Loucy (cell line): ENCODE measurements around the gene OR52E1.
"Not testable (repeated sequence)": the region's sequence is repeated elsewhere in the genome, so short reads cannot be mapped to it uniquely, and the experiment has no call there.

Source experiments
- H2AFZ ChIP-seq: fragments of 200-600 bp; sonication (generic); 2 replicates; pipeline ENCODE4 v1.6.0; 2016; ENCODE audit warnings: antibody characterized with exemption, mild to moderate bottlenecking, low read length, moderate library complexity
- H3F3A ChIP-seq: fragments of 200-600 bp; 2 replicates; pipeline ENCODE4 v1.6.0; 2016; ENCODE audit warnings: antibody characterized with exemption, low read depth, mild to moderate bottlenecking
- H3K27me3 ChIP-seq: fragments of 200-600 bp; sonication (generic); 2 replicates; pipeline ENCODE4 v1.6.1; 2014; ENCODE audit warnings: low read length, mild to moderate bottlenecking; ENCODE audit not compliant: insufficient read depth, poor library complexity, severe bottlenecking
- H3K36me3 ChIP-seq: fragments of 200-600 bp; sonication (generic); 2 replicates; pipeline ENCODE4 v1.6.1; 2016; ENCODE audit warnings: low read length; ENCODE audit not compliant: insufficient read depth
- H3K4me1 ChIP-seq: fragments of 200-600 bp; sonication (generic); 2 replicates; pipeline ENCODE4 v1.5.1; 2014; ENCODE audit warnings: low read length, mild to moderate bottlenecking; ENCODE audit not compliant: insufficient read depth, poor library complexity, severe bottlenecking
- H3K4me2 ChIP-seq: fragments of 200-600 bp; sonication (generic); 2 replicates; pipeline ENCODE4 v1.6.0; 2014; ENCODE audit warnings: antibody characterized with exemption, low read length, low read depth, mild to moderate bottlenecking; ENCODE audit not compliant: poor library complexity, severe bottlenecking
- H3K4me3 ChIP-seq: fragments of 200-600 bp; sonication (generic); 2 replicates; pipeline ENCODE4 v1.5.1; 2014; ENCODE audit warnings: low read length, mild to moderate bottlenecking, mixed read lengths; ENCODE audit not compliant: poor library complexity, severe bottlenecking
- H3K79me2 ChIP-seq: fragments of 200-600 bp; sonication (generic); 2 replicates; pipeline ENCODE4 v1.6.1; 2014; ENCODE audit warnings: low read length; ENCODE audit not compliant: insufficient read depth
- H3K9ac ChIP-seq: fragments of 200-600 bp; sonication (generic); 2 replicates; pipeline ENCODE4 v1.6.0; 2014; ENCODE audit warnings: mild to moderate bottlenecking, low read depth, low read length, moderate library complexity; ENCODE audit not compliant: poor library complexity, severe bottlenecking
- H3K9me2 ChIP-seq: fragments of 200-600 bp; sonication (generic); replicated peaks from 2 replicates; pipeline ENCODE4 v1.6.1; 2016; ENCODE audit warnings: low read depth, low read length, mixed read lengths
- H3K9me3 ChIP-seq: fragments of 200-600 bp; sonication (generic); 2 replicates; pipeline ENCODE4 v1.6.1; 2014; ENCODE audit warnings: mild to moderate bottlenecking, antibody characterized with exemption, low read length, low read depth; ENCODE audit not compliant: insufficient read depth
- H4K20me1 ChIP-seq: fragments of 200-600 bp; sonication (generic); 2 replicates; pipeline ENCODE4 v1.6.0; 2014; ENCODE audit warnings: antibody characterized with exemption, low read length, mild to moderate bottlenecking; ENCODE audit not compliant: insufficient read depth, poor library complexity, severe bottlenecking
- CTCF ChIP-seq: fragments of 200-600 bp; sonication (generic); conservative IDR thresholded peaks from 2 replicates; pipeline ENCODE4 v1.5.1; 2014; ENCODE audit warnings: mild to moderate bottlenecking, antibody characterized with exemption, low read length
- EZH2phosphoT487 ChIP-seq: fragments of 200-600 bp; IDR thresholded peaks from 2 replicates; pipeline ENCODE4 v1.6.1; 2018; ENCODE audit warnings: antibody characterized with exemption, mild to moderate bottlenecking, moderate library complexity, borderline replicate concordance

Gene OR52E1

DNA sequence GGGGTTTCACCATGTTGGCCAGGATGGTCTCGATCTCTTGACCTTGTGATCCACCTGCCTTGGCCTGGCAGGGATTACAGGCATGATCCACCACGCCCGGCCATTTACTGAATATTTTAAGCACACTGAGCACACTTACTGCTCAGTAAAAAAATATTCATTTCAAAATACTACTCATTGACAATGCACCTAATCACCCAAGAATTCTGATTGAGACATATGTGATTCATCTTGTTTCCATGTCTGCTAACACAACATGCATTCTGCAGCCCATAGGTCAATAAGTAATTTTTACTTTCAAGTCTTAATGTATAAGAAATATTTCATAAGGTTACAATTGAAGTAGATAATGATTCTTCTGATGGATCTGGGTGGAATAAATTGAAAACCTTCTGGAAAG, 27.3 kb upstream of the OR52E1 start:
- Histone ChIP-seq H3K4me1 (no peaks in the 10 kb centered on the region), H4K20me1 (no peaks in the 10 kb centered on the region), H3K36me3 (no peaks in the 10 kb centered on the region), H3K27me3 (no peaks in the 10 kb centered on the region), H3K9me2 (no peaks in the 10 kb centered on the region), H3K79me2 (no peaks in the 10 kb centered on the region), H3K9me3 (no peaks in the 10 kb centered on the region), H3K4me2 (no peak overlapping the region), H3K9ac (no peak overlapping the region), H3K4me3 (no peak overlapping the region), H3F3A (no peaks in the 10 kb centered on the region), H2AFZ (no peak overlapping the region)
- TF ChIP-seq CTCF = no peak
- no peak for TF ChIP-seq EZH2phosphoT487

- Histone ChIP-seq H3K9ac (no peak overlapping the region), H3K4me3 (no peak overlapping the region), H3K9me3 (no peaks in the 10 kb centered on the region), H3K4me2 (no peak overlapping the region), H3K36me3 (no peaks in the 10 kb centered on the region), H3K4me1 (no peaks in the 10 kb centered on the region), H4K20me1 (no peaks in the 10 kb centered on the region), H3K79me2 (no peaks in the 10 kb centered on the region), H3K27me3 (no peaks in the 10 kb centered on the region), H3K9me2 (no peaks in the 10 kb centered on the region), H3F3A (no peaks in the 10 kb centered on the region), H2AFZ (no peak overlapping the region)
- TF ChIP-seq EZH2phosphoT487 = no peak
Measured at GRCh38 chr11:5043380-5043779, 26.0 kb upstream of the OR52E1 start.

DNA sequence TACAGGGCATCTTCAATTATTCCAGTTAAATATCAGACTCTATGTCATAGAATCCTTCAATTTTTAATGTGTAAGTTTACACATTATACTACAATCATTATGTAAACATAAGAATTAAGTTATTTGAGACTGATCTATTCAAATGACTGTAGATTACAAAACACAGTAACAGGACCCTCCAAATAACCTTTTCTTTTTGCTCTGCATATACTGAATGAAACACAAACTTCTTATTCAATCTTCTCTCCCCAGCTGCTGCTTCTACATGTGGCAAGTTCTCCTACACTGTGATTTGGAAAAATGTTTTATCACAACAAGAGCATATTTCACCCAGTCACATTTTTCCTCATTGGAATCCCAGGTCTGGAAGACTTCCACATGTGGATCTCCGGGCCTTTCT, 23.1 kb upstream of the OR52E1 start, which contains the start of gene OR52J3:
Gene OR52J3 (plus strand): TSS at position 301 of the 400 bp plus-strand sequence. CDS start 0 bp downstream, at position 301.
- Histone ChIP-seq H3F3A (no peaks in the 10 kb centered on the region), H2AFZ (no peak within 1 kb of the TSS), H3K9me3 (no peaks in the 10 kb centered on the region), H3K9ac (no peak within 1 kb of the TSS), H4K20me1 (no peaks in the 10 kb centered on the region), H3K4me1 (no peaks in the 10 kb centered on the region), H3K4me3 (no peak within 1 kb of the TSS), H3K79me2 (no peaks in the 10 kb centered on the region), H3K9me2 (no peaks in the 10 kb centered on the region), H3K4me2 (no peak within 1 kb of the TSS), H3K36me3 (no peaks in the 10 kb centered on the region), H3K27me3 (no peaks in the 10 kb centered on the region)
- no peak for TF ChIP-seq CTCF
- no peak for TF ChIP-seq EZH2phosphoT487

DNA sequence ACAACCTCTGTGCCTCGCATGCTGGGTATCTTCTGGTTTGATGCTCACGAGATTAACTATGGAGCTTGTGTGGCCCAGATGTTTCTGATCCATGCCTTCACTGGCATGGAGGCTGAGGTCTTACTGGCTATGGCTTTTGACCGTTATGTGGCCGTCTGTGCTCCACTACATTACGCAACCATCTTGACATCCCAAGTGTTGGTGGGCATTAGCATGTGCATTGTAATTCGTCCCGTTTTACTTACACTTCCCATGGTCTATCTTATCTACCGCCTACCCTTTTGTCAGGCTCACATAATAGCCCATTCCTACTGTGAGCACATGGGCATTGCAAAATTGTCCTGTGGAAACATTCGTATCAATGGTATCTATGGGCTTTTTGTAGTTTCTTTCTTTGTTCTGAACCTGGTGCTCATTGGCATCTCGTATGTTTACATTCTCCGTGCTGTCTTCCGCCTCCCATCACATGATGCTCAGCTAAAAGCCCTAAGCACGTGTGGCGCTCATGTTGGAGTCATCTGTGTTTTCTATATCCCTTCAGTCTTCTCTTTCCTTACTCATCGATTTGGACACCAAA, 22.5 kb upstream of the OR52E1 start:
- H3K4me1 ChIP-seq = no peaks in the 10 kb centered on the region
- no peaks in the 10 kb centered on the region for H3K27me3 ChIP-seq
- no peak overlapping the region for H3K4me2 ChIP-seq
- no peaks in the 10 kb centered on the region for H3K36me3 ChIP-seq
- no peak overlapping the region for H3K9ac ChIP-seq
- H4K20me1 ChIP-seq = no peaks in the 10 kb centered on the region
- no peak overlapping the region for H2AFZ ChIP-seq
- TF ChIP-seq CTCF (no peak), EZH2phosphoT487 (no peak)
- no peaks in the 10 kb centered on the region for H3K9me2 ChIP-seq
- no peaks in the 10 kb centered on the region for H3K9me3 ChIP-seq
- no peaks in the 10 kb centered on the region for H3F3A ChIP-seq
- H3K4me3 ChIP-seq = no peak overlapping the region
- no peaks in the 10 kb centered on the region for H3K79me2 ChIP-seq

DNA sequence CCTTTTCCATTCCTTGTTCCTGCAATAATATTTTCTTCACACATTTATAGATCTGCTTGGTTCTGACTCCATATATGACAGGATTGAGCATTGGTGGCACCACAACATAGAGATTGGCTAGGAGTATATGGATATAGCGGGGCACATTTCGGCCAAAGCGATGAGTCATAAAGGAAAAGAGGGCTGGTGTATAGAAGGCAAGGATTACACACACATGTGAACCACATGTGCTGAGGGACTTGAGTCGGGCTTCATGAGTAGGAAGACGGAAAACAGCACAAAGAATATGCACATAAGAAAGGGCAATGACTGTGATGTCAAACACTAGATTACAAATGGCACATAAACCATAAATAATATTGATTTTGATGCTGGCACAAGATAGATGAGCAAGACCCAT, 10.7 kb upstream of the OR52E1 start:
- H3K9ac ChIP-seq, H3K4me1 ChIP-seq, H3K4me3 ChIP-seq, H2AFZ ChIP-seq, H3K36me3 ChIP-seq, H3F3A ChIP-seq, H3K79me2 ChIP-seq, H3K4me2 ChIP-seq, H3K9me2 ChIP-seq, H3K9me3 ChIP-seq, H4K20me1 ChIP-seq, H3K27me3 ChIP-seq: not testable (repeated sequence)
